Mesendoderm (in vitro differentiated cells): Measurements from ENCODE around the gene FOXJ1.

Source experiments
- DNase-seq: peaks from one replicate; pipeline ENCODE4 v3.0.0; 2013
- H2AK5ac ChIP-seq: 2 replicates; pipeline ENCODE4 v1.6.1; 2013; ENCODE audit warnings: low read length, inconsistent platforms
- H2BK120ac ChIP-seq: 2 replicates; pipeline ENCODE4 v1.6.1; 2013; ENCODE audit warnings: low read depth, mild to moderate bottlenecking, low read length, moderate library complexity, mixed read lengths
- H2BK15ac ChIP-seq: replicated peaks from 2 replicates; pipeline ENCODE4 v1.6.1; 2013; ENCODE audit warnings: low read depth, mild to moderate bottlenecking, moderate library complexity
- H2BK5ac ChIP-seq: 2 replicates; pipeline ENCODE4 v1.6.1; 2013; ENCODE audit warnings: low read length, inconsistent platforms
- H3K18ac ChIP-seq: 2 replicates; pipeline ENCODE4 v1.6.1; 2013; ENCODE audit warnings: mild to moderate bottlenecking, low read length, mixed read lengths
- H3K23ac ChIP-seq: one replicate; pipeline ENCODE4 v1.6.1; 2013; ENCODE audit warnings: low read length
- H3K27ac ChIP-seq: 2 replicates; pipeline ENCODE4 v1.5.1; 2013; ENCODE audit warnings: low read depth, mild to moderate bottlenecking, inconsistent platforms, low read length, moderate library complexity
- H3K27me3 ChIP-seq: 2 replicates; pipeline ENCODE4 v1.6.1; 2013; ENCODE audit warnings: low read length, control low read depth, mild to moderate bottlenecking, inconsistent platforms; ENCODE audit not compliant: insufficient read depth, poor library complexity
- H3K36me3 ChIP-seq: 2 replicates; pipeline ENCODE4 v1.6.1; 2013; ENCODE audit warnings: low read length, inconsistent platforms; ENCODE audit not compliant: control insufficient read depth, insufficient read depth
- H3K4ac ChIP-seq: one replicate; pipeline ENCODE4 v1.6.1; 2013; ENCODE audit warnings: low read depth, mild to moderate bottlenecking, low read length, moderate library complexity
- H3K4me1 ChIP-seq: 2 replicates; pipeline ENCODE4 v1.6.1; 2013; ENCODE audit warnings: low read depth, low read length, inconsistent platforms; ENCODE audit not compliant: control insufficient read depth
- H3K4me2 ChIP-seq: 2 replicates; pipeline ENCODE4 v1.6.1; 2013; ENCODE audit warnings: low read length
- H3K4me3 ChIP-seq: 2 replicates; pipeline ENCODE4 v1.5.1; 2013; ENCODE audit warnings: mild to moderate bottlenecking, low read length
- H3K56ac ChIP-seq: one replicate; pipeline ENCODE4 v1.6.1; 2013; ENCODE audit warnings: low read length
- H3K79me1 ChIP-seq: 2 replicates; pipeline ENCODE4 v1.6.1; 2013; ENCODE audit warnings: low read length, inconsistent platforms
- H3K79me2 ChIP-seq: 2 replicates; pipeline ENCODE4 v1.6.1; 2013; ENCODE audit warnings: mild to moderate bottlenecking, low read length; ENCODE audit not compliant: control insufficient read depth, insufficient read depth
- H3K9ac ChIP-seq: 2 replicates; pipeline ENCODE4 v1.6.1; 2013; ENCODE audit warnings: low read length, inconsistent platforms
- H4K5ac ChIP-seq: one replicate; pipeline ENCODE4 v1.6.1; 2013; ENCODE audit warnings: low read length
- H4K8ac ChIP-seq: one replicate; pipeline ENCODE4 v1.6.1; 2013; ENCODE audit warnings: low read depth, mild to moderate bottlenecking, control low read depth, low read length, moderate library complexity
- WGBS: extraction: QIAGEN DNeasy Blood & Tissue Kit; methylation state at CpG from one replicate; pipeline ENCODE4 v1.1.7; 2013; ENCODE audit warnings: low lambda C conversion rate, missing lambda C conversion rate; ENCODE audit not compliant: insufficient coverage; ENCODE audit errors: extremely low coverage; 5-methylcytosine and 5-hydroxymethylcytosine counted together

FOXJ1 gene

GRCh38 chr17:76164331-76164730 lies 23.3 kb upstream of the FOXJ1 start:
- Histone ChIP-seq H3K79me2 (no peaks in the 10 kb centered on the region), H3K9ac (no peak overlapping the region), H3K79me1 (no peaks in the 10 kb centered on the region), H2BK5ac (no peak overlapping the region), H3K27me3 (no peaks in the 10 kb centered on the region), H4K8ac (no peak overlapping the region), H3K27ac (no peak overlapping the region), H3K56ac (no peak overlapping the region), H2AK5ac (no peak overlapping the region), H4K5ac (no peak overlapping the region), H3K4me1 (no peaks in the 10 kb centered on the region), H3K4me3 (no peak overlapping the region), H2BK120ac (no peak overlapping the region), H2BK15ac (no peak overlapping the region), H3K36me3 (no peaks in the 10 kb centered on the region), H3K18ac (no peak overlapping the region), H3K4ac (no peak overlapping the region), H3K23ac (no peak overlapping the region), H3K4me2 (no peak overlapping the region)
- DNase-seq, result peak; percentile 10
- WGBS, result no CpG with 5 or more reads among the region's 2 CpGs

GRCh38 chr17:76163919-76164318 lies 22.9 kb upstream of the FOXJ1 start:
- H3K23ac ChIP-seq, result no peak overlapping the region
- H3K79me1 ChIP-seq, result no peaks in the 10 kb centered on the region
- H3K4ac ChIP-seq, result no peak overlapping the region
- no peak overlapping the region for H3K56ac ChIP-seq
- no peak overlapping the region for H3K4me2 ChIP-seq
- H2BK120ac ChIP-seq, result no peak overlapping the region
- H3K36me3 ChIP-seq, result no peaks in the 10 kb centered on the region
- no peak overlapping the region for H4K5ac ChIP-seq
- H4K8ac ChIP-seq, result no peak overlapping the region
- no peaks in the 10 kb centered on the region for H3K79me2 ChIP-seq
- no peak overlapping the region for H3K18ac ChIP-seq
- H3K27ac ChIP-seq, result no peak overlapping the region
- no CpG with 5 or more reads among the region's 4 CpGs for WGBS
- DNase-seq, result no peak
- no peaks in the 10 kb centered on the region for H3K4me1 ChIP-seq
- H3K9ac ChIP-seq, result no peak overlapping the region
- no peak overlapping the region for H2BK5ac ChIP-seq
- H2BK15ac ChIP-seq, result no peak overlapping the region
- no peak overlapping the region for H2AK5ac ChIP-seq
- no peak overlapping the region for H3K4me3 ChIP-seq
- H3K27me3 ChIP-seq, result no peaks in the 10 kb centered on the region

GRCh38 chr17:76161619-76162266 lies 20.7 kb upstream of the FOXJ1 start:
- H2BK5ac ChIP-seq, result no peak overlapping the region
- no peak overlapping the region for H2BK15ac ChIP-seq
- H3K18ac ChIP-seq, result no peak overlapping the region
- no peak overlapping the region for H4K5ac ChIP-seq
- no peak overlapping the region for H3K9ac ChIP-seq
- no peak overlapping the region for H3K23ac ChIP-seq
- H3K4me3 ChIP-seq, result no peak overlapping the region
- no peaks in the 10 kb centered on the region for H3K27me3 ChIP-seq
- H3K56ac ChIP-seq, result no peak overlapping the region
- no peaks in the 10 kb centered on the region for H3K79me2 ChIP-seq
- no peak overlapping the region for H2BK120ac ChIP-seq
- no peaks in the 10 kb centered on the region for H3K79me1 ChIP-seq
- no peak overlapping the region for H4K8ac ChIP-seq
- no peak for DNase-seq
- no peak overlapping the region for H3K27ac ChIP-seq
- H3K4me1 ChIP-seq, result no peaks in the 10 kb centered on the region
- no peak overlapping the region for H3K4ac ChIP-seq
- no CpG with 5 or more reads among the region's 20 CpGs for WGBS
- no peak overlapping the region for H3K4me2 ChIP-seq
- H2AK5ac ChIP-seq, result no peak overlapping the region
- no peaks in the 10 kb centered on the region for H3K36me3 ChIP-seq

- no CpG with 5 or more reads among the region's 8 CpGs for WGBS
- Histone ChIP-seq H2BK15ac (no peak overlapping the region), H2BK5ac (no peak overlapping the region), H3K23ac (no peak overlapping the region), H2BK120ac (no peak overlapping the region), H3K56ac (no peak overlapping the region), H4K8ac (no peak overlapping the region), H3K27ac (no peak overlapping the region), H3K9ac (no peak overlapping the region), H3K4me3 (no peak overlapping the region), H3K79me1 (no peaks in the 10 kb centered on the region), H3K4me1 (no peaks in the 10 kb centered on the region), H3K36me3 (no peaks in the 10 kb centered on the region), H3K4ac (no peak overlapping the region), H2AK5ac (no peak overlapping the region), H3K4me2 (no peak overlapping the region), H4K5ac (no peak overlapping the region), H3K27me3 (no peaks in the 10 kb centered on the region), H3K79me2 (no peaks in the 10 kb centered on the region), H3K18ac (no peak overlapping the region)
- DNase-seq, result no peak
These were observed 20.0 kb upstream of the FOXJ1 start for GRCh38 chr17:76160896-76161528.

GRCh38 chr17:76159157-76159556 lies 18.1 kb upstream of the FOXJ1 start:
- Histone ChIP-seq H3K4me3 (no peak overlapping the region), H2BK120ac (no peak overlapping the region), H3K4ac (no peak overlapping the region), H3K18ac (no peak overlapping the region), H3K36me3 (no peaks in the 10 kb centered on the region), H3K79me1 (no peaks in the 10 kb centered on the region), H2BK5ac (no peak overlapping the region), H3K79me2 (no peaks in the 10 kb centered on the region), H4K8ac (no peak overlapping the region), H3K9ac (no peak overlapping the region), H3K27ac (no peak overlapping the region), H3K4me2 (no peak overlapping the region), H4K5ac (no peak overlapping the region), H3K23ac (no peak overlapping the region), H3K56ac (no peak overlapping the region), H3K27me3 (no peaks in the 10 kb centered on the region), H2AK5ac (no peak overlapping the region), H2BK15ac (no peak overlapping the region), H3K4me1 (no peaks in the 10 kb centered on the region)
- no CpG with 5 or more reads among the region's 9 CpGs for WGBS
- no peak for DNase-seq

GRCh38 chr17:76157759-76158158 lies 16.7 kb upstream of the FOXJ1 start:
- Histone ChIP-seq H3K4me1 (no peaks in the 10 kb centered on the region), H2BK15ac (no peak overlapping the region), H3K56ac (no peak overlapping the region), H4K5ac (no peak overlapping the region), H3K79me1 (no peaks in the 10 kb centered on the region), H3K4me2 (no peak overlapping the region), H2BK120ac (no peak overlapping the region), H2AK5ac (no peak overlapping the region), H3K36me3 (no peaks in the 10 kb centered on the region), H3K27me3 (no peaks in the 10 kb centered on the region), H3K79me2 (no peaks in the 10 kb centered on the region), H3K4me3 (no peak overlapping the region), H3K18ac (no peak overlapping the region), H3K4ac (no peak overlapping the region), H3K27ac (no peak overlapping the region), H2BK5ac (no peak overlapping the region), H3K23ac (no peak overlapping the region), H4K8ac (no peak overlapping the region), H3K9ac (no peak overlapping the region)
- WGBS, result no CpG with 5 or more reads among the region's 5 CpGs
- DNase-seq, result no peak
